ENCODE measurements around the gene AHDC1. TPM values are rescaled to one million over a fixed set of nuclear protein-coding genes. Genes with fewer than 3 reads are reported as not detected.

The AHDC1 gene
- total RNA-seq, 1 experiment from 2014 or later = 33.7 TPM

- TF ChIP-seq SIN3A (IDR thresholded peaks at IDR 0.05; ENCODE audit: low read depth) (no peak), ZNF274 (IDR thresholded peaks at IDR 0.05; ENCODE audit: low read depth, low read length) (no peak), ELF1 (IDR thresholded peaks at IDR 0.05; ENCODE audit: borderline replicate concordance, low read depth) (no peak), SP1 (IDR thresholded peaks at IDR 0.05; ENCODE audit: low read depth) (no peak), FOSL1 (IDR thresholded peaks at IDR 0.05; ENCODE audit: low read depth) (no peak), EZH2phosphoT487 (IDR thresholded peaks at IDR 0.05; ENCODE audit: borderline replicate concordance) (no peak), CEBPB (IDR thresholded peaks at IDR 0.05; ENCODE audit: low read depth) (no peak), SRF (IDR thresholded peaks at IDR 0.05; ENCODE audit: low read depth) (no peak), POLR2AphosphoS5 (IDR thresholded peaks at IDR 0.05; ENCODE audit: low read depth, low read length) (no peak)
- TF ChIP-seq, protein P1, sequence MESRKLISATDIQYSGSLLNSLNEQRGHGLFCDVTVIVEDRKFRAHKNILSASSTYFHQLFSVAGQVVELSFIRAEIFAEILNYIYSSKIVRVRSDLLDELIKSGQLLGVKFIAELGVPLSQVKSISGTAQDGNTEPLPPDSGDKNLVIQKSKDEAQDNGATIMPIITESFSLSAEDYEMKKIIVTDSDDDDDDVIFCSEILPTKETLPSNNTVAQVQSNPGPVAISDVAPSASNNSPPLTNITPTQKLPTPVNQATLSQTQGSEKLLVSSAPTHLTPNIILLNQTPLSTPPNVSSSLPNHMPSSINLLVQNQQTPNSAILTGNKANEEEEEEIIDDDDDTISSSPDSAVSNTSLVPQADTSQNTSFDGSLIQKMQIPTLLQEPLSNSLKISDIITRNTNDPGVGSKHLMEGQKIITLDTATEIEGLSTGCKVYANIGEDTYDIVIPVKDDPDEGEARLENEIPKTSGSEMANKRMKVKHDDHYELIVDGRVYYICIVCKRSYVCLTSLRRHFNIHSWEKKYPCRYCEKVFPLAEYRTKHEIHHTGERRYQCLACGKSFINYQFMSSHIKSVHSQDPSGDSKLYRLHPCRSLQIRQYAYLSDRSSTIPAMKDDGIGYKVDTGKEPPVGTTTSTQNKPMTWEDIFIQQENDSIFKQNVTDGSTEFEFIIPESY (IDR thresholded peaks at IDR 0.05; ENCODE audit: extremely low read depth, insufficient replicate concordance, low read length) = no peak
- TF ChIP-seq, protein P2, sequence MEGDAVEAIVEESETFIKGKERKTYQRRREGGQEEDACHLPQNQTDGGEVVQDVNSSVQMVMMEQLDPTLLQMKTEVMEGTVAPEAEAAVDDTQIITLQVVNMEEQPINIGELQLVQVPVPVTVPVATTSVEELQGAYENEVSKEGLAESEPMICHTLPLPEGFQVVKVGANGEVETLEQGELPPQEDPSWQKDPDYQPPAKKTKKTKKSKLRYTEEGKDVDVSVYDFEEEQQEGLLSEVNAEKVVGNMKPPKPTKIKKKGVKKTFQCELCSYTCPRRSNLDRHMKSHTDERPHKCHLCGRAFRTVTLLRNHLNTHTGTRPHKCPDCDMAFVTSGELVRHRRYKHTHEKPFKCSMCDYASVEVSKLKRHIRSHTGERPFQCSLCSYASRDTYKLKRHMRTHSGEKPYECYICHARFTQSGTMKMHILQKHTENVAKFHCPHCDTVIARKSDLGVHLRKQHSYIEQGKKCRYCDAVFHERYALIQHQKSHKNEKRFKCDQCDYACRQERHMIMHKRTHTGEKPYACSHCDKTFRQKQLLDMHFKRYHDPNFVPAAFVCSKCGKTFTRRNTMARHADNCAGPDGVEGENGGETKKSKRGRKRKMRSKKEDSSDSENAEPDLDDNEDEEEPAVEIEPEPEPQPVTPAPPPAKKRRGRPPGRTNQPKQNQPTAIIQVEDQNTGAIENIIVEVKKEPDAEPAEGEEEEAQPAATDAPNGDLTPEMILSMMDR (IDR thresholded peaks at IDR 0.05 in 2 of 3, conservative IDR thresholded peaks at IDR 0.05 in 1 of 3; ENCODE audit: borderline replicate concordance in 1 of 3, insufficient read depth in 1 of 3, low read depth in 2 of 3, low read length in 2 of 3) = no peak
- no TSS peak for BruUV-seq (replicated peaks)
- H2AFZ ChIP-seq (ENCODE audit: low read depth, low read length, poor library complexity, severe bottlenecking) = no peak overlapping the region
- H3K4me2 ChIP-seq (ENCODE audit: low read length) = no peak overlapping the region
- intact Hi-C loops (cut with micrococcal nuclease) = no loop called here
- H4K20me1 ChIP-seq (ENCODE audit: insufficient read depth) = 0 out of 2 replicates have a peak, but pooled peaks cover 4% of the 10 kb centered on the region
- ATAC-seq (no peak), DNase-seq (ENCODE audit: low read depth, low spot score) (no peak)
- H3K4me1 ChIP-seq (ENCODE audit: control insufficient read depth in 1 of 2, insufficient read depth in 2 of 2, low read length in 2 of 2) = peaks cover 6 to 21% of the 10 kb centered on the region in 2 experiments; a peak in 2 of 4 replicates
- no peak overlapping the region for H3K9ac ChIP-seq (ENCODE audit: low read length)
- no peaks in the 10 kb centered on the region for H3K27me3 ChIP-seq (ENCODE audit: insufficient read depth, low read length)
- no peaks in the 10 kb centered on the region for H3K9me2 ChIP-seq (ENCODE audit: insufficient read depth)
- peaks cover 46% of the 10 kb centered on the region for H3K79me2 ChIP-seq (ENCODE audit: insufficient read depth, low read length)
- RAD21 ChIA-PET (ENCODE audit: low non-redundant PET in 1 of 2, low total read pairs in 2 of 2, uncharacterized antibody in 2 of 2, unreplicated experiment in 2 of 2) = no interaction called here
- H3K9me3 ChIP-seq (ENCODE audit: control insufficient read depth in 1 of 2, insufficient read depth in 1 of 2, low read depth in 1 of 2, low read length in 2 of 2) = no peaks in the 10 kb centered on the region
- no peak overlapping the region for H3K4me3 ChIP-seq (replicated peaks in 1 of 2; ENCODE audit: low read depth in 1 of 2, low read length in 2 of 2)
- CTCF ChIA-PET = interaction anchor here (1.1 kb wide), 1 partner anchor 25 kb away, joined by 4 read pairs; no protein-coding TSS in a partner anchor
- H3K27ac ChIP-seq (ENCODE audit: low read depth, low read length) = no peak overlapping the region
- POLR2A ChIA-PET = no interaction called here
- no peaks in the 10 kb centered on the region for H3K36me3 ChIP-seq (ENCODE audit: control insufficient read depth in 1 of 2, insufficient read depth in 2 of 2, low read length in 2 of 2)
Measured at GRCh38 chr1:27581823-27582243, 22.1 kb downstream of the AHDC1 start.

Measured in HCT116 (cell line).